Gastrocnemius medialis (tissue), 4 donors: ENCODE results near the gene MRPL42.
"Not testable (repeated sequence)": the region's sequence is repeated elsewhere in the genome, so short reads cannot be mapped to it uniquely, and the experiment has no call there.

Source experiments
- CTCF ChIP-seq, 5 experiments: fragments of 450-650 bp in 3 of 5; fragments of 200-600 bp in 2 of 5; sonication (generic) in 2 of 5; IDR thresholded peaks in 4 of 5; conservative IDR thresholded peaks in 1 of 5; 1 replicate in 4 of 5; 2 replicates in 1 of 5; pipeline ENCODE4 v1.5.1; 2016 to 2019; ENCODE audit warnings: antibody characterized with exemption in 5 of 5, mild to moderate bottlenecking in 3 of 5, moderate library complexity in 3 of 5
- POLR2A ChIP-seq, 2 donors: fragments of 450-650 bp; IDR thresholded peaks; one replicate each; pipeline ENCODE4 v1.6.1; 2017; ENCODE audit warnings: antibody characterized with exemption in 2 of 2, mild to moderate bottlenecking in 2 of 2, moderate library complexity in 2 of 2

GRCh38 chr12:93558685-93559084 is 91.4 kb downstream of the MRPL42 start:
- TF ChIP-seq CTCF (IDR thresholded peaks at IDR 0.05 in 4 of 5, conservative IDR thresholded peaks at IDR 0.05 in 1 of 5); POLR2A (IDR thresholded peaks at IDR 0.05): not testable (repeated sequence)
